ENCODE measurements around the gene GARIN5B.
"Not testable (repeated sequence)": the region's sequence is repeated elsewhere in the genome, so short reads cannot be mapped to it uniquely, and the experiment has no call there.

GARIN5B gene

GRCh38 chr19:55346725-55347441 is 16.2 kb downstream of the GARIN5B start:
- no peak for DNase-seq

- DNase-seq, result no peak
These were observed 17.0 kb downstream of the GARIN5B start for GRCh38 chr19:55345818-55346724.

GRCh38 chr19:55345101-55345817 is 17.8 kb downstream of the GARIN5B start:
- no peak for DNase-seq

- no peak for DNase-seq
These were observed 18.6 kb downstream of the GARIN5B start for GRCh38 chr19:55344444-55344843.

- DNase-seq, result no peak
These were observed 21.2 kb downstream of the GARIN5B start for GRCh38 chr19:55341595-55342531.

- peak; percentile 58 for DNase-seq
These were observed 21.9 kb downstream of the GARIN5B start for GRCh38 chr19:55341171-55341588.

- DNase-seq, result no peak
These were observed 22.3 kb downstream of the GARIN5B start for GRCh38 chr19:55340784-55341147.

- DNase-seq, result no peak
These were observed 22.9 kb downstream of the GARIN5B start for GRCh38 chr19:55339889-55340783.

- DNase-seq, result peak; percentile 100
These were observed 23.8 kb downstream of the GARIN5B start, which contains the start of gene KMT5C for GRCh38 chr19:55339105-55339888. Gene KMT5C, plus strand, starts transcription at chr19:55339876. Its CDS starts 2,061 bp downstream, at chr19:55341937.

- DNase-seq, result no peak
These were observed 27.0 kb downstream of the GARIN5B start for GRCh38 chr19:55336101-55336500.

- DNase-seq, result no peak
These were observed 29.2 kb downstream of the GARIN5B start for GRCh38 chr19:55333870-55334269.

GRCh38 chr19:55329791-55330190 is 33.3 kb downstream of the GARIN5B start:
- not testable (repeated sequence) for DNase-seq

- DNase-seq, result not testable (repeated sequence)
These were observed 34.2 kb downstream of the GARIN5B start for GRCh38 chr19:55328774-55329318.

- no peak for DNase-seq
These were observed 37.9 kb downstream of the GARIN5B start, which contains the start of gene TMEM150B for GRCh38 chr19:55325172-55325571. Gene TMEM150B, minus strand, starts transcription at chr19:55325341. Its CDS starts 4,305 bp downstream, at chr19:55321036.

- DNase-seq, result no peak
These were observed 38.4 kb downstream of the GARIN5B start for GRCh38 chr19:55324662-55325061.

- no peak for DNase-seq
These were observed 40.7 kb downstream of the GARIN5B start for GRCh38 chr19:55322204-55322885.

- no peak for DNase-seq
These were observed 41.5 kb downstream of the GARIN5B start for GRCh38 chr19:55321466-55322137.

GRCh38 chr19:55320844-55321419 is 42.1 kb downstream of the GARIN5B start:
- no peak for DNase-seq
